OCI-LY1 (cell line): Measurements from ENCODE around the gene YWHAH.

Experiments used
- EZH2 ChIP-seq: fragments of 200-600 bp; sonication (generic), shearing (Covaris generic); IDR thresholded peaks from 2 replicates; pipeline ENCODE4 v1.8.0; 2017; ENCODE audit warnings: borderline replicate concordance, mixed run types, mild to moderate bottlenecking, antibody characterized with exemption, low read length, moderate library complexity, mixed read lengths
- TF ChIP-seq, protein P1 (sequence below): fragments of 200-600 bp; sonication (generic), shearing (Covaris generic); IDR thresholded peaks from 2 replicates; pipeline ENCODE4 v1.5.1; 2017; ENCODE audit warnings: mild to moderate bottlenecking, antibody characterized with exemption, low read length, moderate library complexity, mixed read lengths

DNA sequence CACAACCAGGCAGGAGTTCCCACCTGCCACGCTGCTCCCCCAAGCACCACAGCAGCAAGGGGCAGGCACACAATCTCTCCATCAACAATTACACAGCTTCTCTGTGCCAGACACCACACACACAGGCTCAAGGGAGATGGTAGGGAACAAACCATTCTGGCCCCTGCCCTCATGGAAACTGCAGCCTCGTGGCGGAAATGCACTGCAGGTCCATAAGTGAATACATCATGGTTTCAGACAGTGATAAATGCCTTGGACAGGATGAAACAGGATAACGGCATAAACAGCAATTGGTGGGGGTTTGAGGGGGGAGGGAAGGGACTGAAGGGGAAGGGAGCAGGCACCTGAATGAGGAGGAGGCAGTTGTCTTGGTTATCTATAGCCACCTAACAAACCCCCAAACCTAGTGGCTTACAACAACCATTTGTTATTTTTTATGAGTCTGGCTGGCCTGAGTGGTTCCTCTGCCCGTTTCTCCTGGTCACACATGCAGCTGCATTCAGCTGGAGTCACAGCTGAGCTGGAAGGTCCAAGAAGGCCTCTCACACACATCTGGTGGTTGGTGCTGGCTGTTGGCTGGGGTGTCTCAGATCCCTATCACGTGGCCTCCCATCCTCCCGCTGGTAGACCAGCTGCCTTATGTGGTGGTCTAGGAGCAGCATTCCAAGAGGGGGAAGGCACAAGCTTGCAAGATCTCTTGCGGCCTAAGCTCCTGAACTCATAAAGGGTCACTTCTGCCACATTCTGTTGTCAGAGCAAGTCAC lies 15.0 kb upstream of the YWHAH start:
- TF ChIP-seq, protein P1, sequence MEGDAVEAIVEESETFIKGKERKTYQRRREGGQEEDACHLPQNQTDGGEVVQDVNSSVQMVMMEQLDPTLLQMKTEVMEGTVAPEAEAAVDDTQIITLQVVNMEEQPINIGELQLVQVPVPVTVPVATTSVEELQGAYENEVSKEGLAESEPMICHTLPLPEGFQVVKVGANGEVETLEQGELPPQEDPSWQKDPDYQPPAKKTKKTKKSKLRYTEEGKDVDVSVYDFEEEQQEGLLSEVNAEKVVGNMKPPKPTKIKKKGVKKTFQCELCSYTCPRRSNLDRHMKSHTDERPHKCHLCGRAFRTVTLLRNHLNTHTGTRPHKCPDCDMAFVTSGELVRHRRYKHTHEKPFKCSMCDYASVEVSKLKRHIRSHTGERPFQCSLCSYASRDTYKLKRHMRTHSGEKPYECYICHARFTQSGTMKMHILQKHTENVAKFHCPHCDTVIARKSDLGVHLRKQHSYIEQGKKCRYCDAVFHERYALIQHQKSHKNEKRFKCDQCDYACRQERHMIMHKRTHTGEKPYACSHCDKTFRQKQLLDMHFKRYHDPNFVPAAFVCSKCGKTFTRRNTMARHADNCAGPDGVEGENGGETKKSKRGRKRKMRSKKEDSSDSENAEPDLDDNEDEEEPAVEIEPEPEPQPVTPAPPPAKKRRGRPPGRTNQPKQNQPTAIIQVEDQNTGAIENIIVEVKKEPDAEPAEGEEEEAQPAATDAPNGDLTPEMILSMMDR, result no peak
- TF ChIP-seq EZH2, result no peak
